Muscle layer of duodenum (tissue), 2 donors: ENCODE measurements around the gene P2RY6.

Experiments
- H3K27ac ChIP-seq: one replicate; pipeline ENCODE4 v1.7.0; 2013; ENCODE audit warnings: mild to moderate bottlenecking, low read length
- H3K27me3 ChIP-seq: one replicate; pipeline ENCODE4 v1.7.0; 2013; ENCODE audit warnings: low read depth, mild to moderate bottlenecking, control low read depth, low read length
- H3K36me3 ChIP-seq, 2 donors: one replicate each; pipeline ENCODE4 v1.7.0; 2013; ENCODE audit warnings: low read length in 2 of 2, control low read depth in 1 of 2, mild to moderate bottlenecking in 1 of 2; ENCODE audit not compliant: insufficient read depth in 2 of 2, control insufficient read depth in 1 of 2
- H3K4me1 ChIP-seq, 2 donors: one replicate each; pipeline ENCODE4 v1.7.0; 2013; ENCODE audit warnings: low read length in 2 of 2, mild to moderate bottlenecking in 2 of 2, control low read depth in 1 of 2, moderate library complexity in 1 of 2; ENCODE audit not compliant: insufficient read depth in 2 of 2, control insufficient read depth in 1 of 2
- H3K4me3 ChIP-seq, 2 donors: one replicate each; pipeline ENCODE4 v1.7.0; 2013; ENCODE audit warnings: low read length in 2 of 2, low read depth in 1 of 2, mild to moderate bottlenecking in 1 of 2
- H3K9me3 ChIP-seq, 2 donors: one replicate each; pipeline ENCODE4 v1.7.0; 2013; ENCODE audit warnings: low read length in 2 of 2, control low read depth in 1 of 2, mild to moderate bottlenecking in 1 of 2; ENCODE audit not compliant: control insufficient read depth in 1 of 2
- donor health status: healthy.

Gene P2RY6

GRCh38 chr11:73295241-73295995 is 23.3 kb downstream of the P2RY6 start:
- H3K4me1 ChIP-seq = no peaks in the 10 kb centered on the region
- no peaks in the 10 kb centered on the region for H3K9me3 ChIP-seq
- no peaks in the 10 kb centered on the region for H3K36me3 ChIP-seq
- H3K27ac ChIP-seq = no peak overlapping the region
- no peak overlapping the region for H3K4me3 ChIP-seq
- no peaks in the 10 kb centered on the region for H3K27me3 ChIP-seq

- no peaks in the 10 kb centered on the region for H3K9me3 ChIP-seq
- no peaks in the 10 kb centered on the region for H3K36me3 ChIP-seq
- no peak overlapping the region for H3K27ac ChIP-seq
- no peaks in the 10 kb centered on the region for H3K4me1 ChIP-seq
- H3K27me3 ChIP-seq = no peaks in the 10 kb centered on the region
- no peak overlapping the region for H3K4me3 ChIP-seq
Observed at GRCh38 chr11:73295996-73296318, 23.8 kb downstream of the P2RY6 start.

- Histone ChIP-seq H3K4me3 (no peak overlapping the region), H3K9me3 (no peaks in the 10 kb centered on the region), H3K27ac (no peak overlapping the region), H3K4me1 (no peaks in the 10 kb centered on the region), H3K36me3 (no peaks in the 10 kb centered on the region), H3K27me3 (no peaks in the 10 kb centered on the region)
Observed at GRCh38 chr11:73296501-73297230, 24.5 kb downstream of the P2RY6 start.

GRCh38 chr11:73297231-73297590 is 25.1 kb downstream of the P2RY6 start:
- Histone ChIP-seq H3K27me3 (no peaks in the 10 kb centered on the region), H3K27ac (no peak overlapping the region), H3K4me1 (no peaks in the 10 kb centered on the region), H3K9me3 (no peaks in the 10 kb centered on the region), H3K4me3 (no peak overlapping the region), H3K36me3 (no peaks in the 10 kb centered on the region)

- no peak overlapping the region for H3K27ac ChIP-seq
- H3K4me1 ChIP-seq = no peaks in the 10 kb centered on the region
- H3K9me3 ChIP-seq = no peaks in the 10 kb centered on the region
- no peaks in the 10 kb centered on the region for H3K27me3 ChIP-seq
- H3K36me3 ChIP-seq = no peaks in the 10 kb centered on the region
- H3K4me3 ChIP-seq = no peak overlapping the region
Observed at GRCh38 chr11:73297702-73298101, 25.6 kb downstream of the P2RY6 start.

GRCh38 chr11:73298233-73298632 is 26.1 kb downstream of the P2RY6 start:
- Histone ChIP-seq H3K27me3 (no peaks in the 10 kb centered on the region), H3K4me3 (no peak overlapping the region), H3K36me3 (no peaks in the 10 kb centered on the region), H3K4me1 (no peaks in the 10 kb centered on the region), H3K9me3 (no peaks in the 10 kb centered on the region), H3K27ac (no peak overlapping the region)

- no peaks in the 10 kb centered on the region for H3K27me3 ChIP-seq
- no peak overlapping the region for H3K4me3 ChIP-seq
- no peak overlapping the region for H3K27ac ChIP-seq
- no peaks in the 10 kb centered on the region for H3K36me3 ChIP-seq
- H3K9me3 ChIP-seq = no peaks in the 10 kb centered on the region
- no peaks in the 10 kb centered on the region for H3K4me1 ChIP-seq
Observed at GRCh38 chr11:73299751-73300150, 27.6 kb downstream of the P2RY6 start.

- peak overlapping the region; percentile 65 for H3K27ac ChIP-seq
- H3K4me3 ChIP-seq = no peak overlapping the region
- H3K4me1 ChIP-seq = peaks cover 0 to 18% of the 10 kb centered on the region in 2 donors
- no peaks in the 10 kb centered on the region for H3K9me3 ChIP-seq
- H3K27me3 ChIP-seq = no peaks in the 10 kb centered on the region
- peaks cover 0 to 4% of the 10 kb centered on the region in 2 donors for H3K36me3 ChIP-seq
Observed at GRCh38 chr11:73306069-73306841, 34.1 kb downstream of the P2RY6 start.

- H3K27ac ChIP-seq = peak overlapping the region; percentile 65
Observed at GRCh38 chr11:73306977-73307322, 34.8 kb downstream of the P2RY6 start.

GRCh38 chr11:73307323-73308002 is 35.3 kb downstream of the P2RY6 start:
- no peaks in the 10 kb centered on the region for H3K27me3 ChIP-seq
- peaks cover 0 to 4% of the 10 kb centered on the region in 2 donors for H3K36me3 ChIP-seq
- H3K27ac ChIP-seq = peak overlapping the region; percentile 65
- H3K4me3 ChIP-seq = peak overlapping the region; percentile 55 to 84
- peaks cover 0 to 26% of the 10 kb centered on the region in 2 donors for H3K4me1 ChIP-seq
- H3K9me3 ChIP-seq = no peaks in the 10 kb centered on the region

More at GRCh38 chr11:73306977-73307322, 34.8 kb downstream of the P2RY6 start:
- no peaks in the 10 kb centered on the region for H3K9me3 ChIP-seq
- H3K36me3 ChIP-seq = peaks cover 0 to 4% of the 10 kb centered on the region in 2 donors
- H3K4me3 ChIP-seq = peak overlapping the region; percentile 55 to 84
- no peaks in the 10 kb centered on the region for H3K27me3 ChIP-seq
- peaks cover 0 to 25% of the 10 kb centered on the region in 2 donors for H3K4me1 ChIP-seq
